ENCODE measurements around the gene SLC38A8. TPM values are rescaled to one million over a fixed set of nuclear protein-coding genes. Genes with fewer than 3 reads are reported as not detected.

Gene SLC38A8
- total RNA-seq, 2 experiments from 2014 or later: not detected

DNA sequence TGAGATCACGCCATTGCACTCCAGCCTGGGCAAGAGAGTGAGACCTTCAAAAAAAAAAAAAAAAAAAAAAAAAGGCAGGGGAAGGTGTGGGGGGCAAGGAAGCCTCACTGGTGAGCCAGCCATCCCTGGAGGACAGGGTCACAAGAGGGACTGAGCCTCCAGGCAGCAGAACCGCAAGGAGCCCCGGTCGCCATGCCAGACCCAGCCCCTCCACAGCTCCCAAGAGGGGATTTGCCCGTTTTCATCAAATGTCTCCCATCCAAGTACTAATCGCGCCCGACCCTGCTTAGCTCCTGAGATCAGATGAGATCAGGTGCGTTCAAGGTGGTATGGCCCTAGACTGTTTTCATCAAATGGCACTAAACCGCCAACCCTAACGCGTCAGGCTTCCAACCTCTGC, 2.9 kb downstream of the SLC38A8 start:
- no peak overlapping the region for H3K27ac ChIP-seq (ENCODE audit: low read depth in 1 of 2, low read length in 2 of 2)
- H3K27ac Mint-ChIP-seq: no peak overlapping the region
- no peak overlapping the region for H3K4me3 ChIP-seq (ENCODE audit: low read length)
- TF ChIP-seq, protein P1, sequence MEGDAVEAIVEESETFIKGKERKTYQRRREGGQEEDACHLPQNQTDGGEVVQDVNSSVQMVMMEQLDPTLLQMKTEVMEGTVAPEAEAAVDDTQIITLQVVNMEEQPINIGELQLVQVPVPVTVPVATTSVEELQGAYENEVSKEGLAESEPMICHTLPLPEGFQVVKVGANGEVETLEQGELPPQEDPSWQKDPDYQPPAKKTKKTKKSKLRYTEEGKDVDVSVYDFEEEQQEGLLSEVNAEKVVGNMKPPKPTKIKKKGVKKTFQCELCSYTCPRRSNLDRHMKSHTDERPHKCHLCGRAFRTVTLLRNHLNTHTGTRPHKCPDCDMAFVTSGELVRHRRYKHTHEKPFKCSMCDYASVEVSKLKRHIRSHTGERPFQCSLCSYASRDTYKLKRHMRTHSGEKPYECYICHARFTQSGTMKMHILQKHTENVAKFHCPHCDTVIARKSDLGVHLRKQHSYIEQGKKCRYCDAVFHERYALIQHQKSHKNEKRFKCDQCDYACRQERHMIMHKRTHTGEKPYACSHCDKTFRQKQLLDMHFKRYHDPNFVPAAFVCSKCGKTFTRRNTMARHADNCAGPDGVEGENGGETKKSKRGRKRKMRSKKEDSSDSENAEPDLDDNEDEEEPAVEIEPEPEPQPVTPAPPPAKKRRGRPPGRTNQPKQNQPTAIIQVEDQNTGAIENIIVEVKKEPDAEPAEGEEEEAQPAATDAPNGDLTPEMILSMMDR (IDR thresholded peaks at IDR 0.05): no peak
- H3K9me3 ChIP-seq (ENCODE audit: control insufficient read depth in 1 of 2, insufficient read depth in 1 of 2, low read length in 2 of 2): peaks cover 0 to 13% of the 10 kb centered on the region in 2 experiments
- DNase-seq (no peak), ATAC-seq (ENCODE audit: poor library complexity) (no peak)
- intact Hi-C loops (cut with DNase I, micrococcal nuclease): no loop called here
- CTCF ChIA-PET: no interaction called here
- POLR2A ChIA-PET: no interaction called here
- H3K36me3 ChIP-seq (ENCODE audit: insufficient read depth, low read length): no peaks in the 10 kb centered on the region
- H3K27me3 Mint-ChIP-seq: peaks cover 19% of the 10 kb centered on the region
- H3K4me1 Mint-ChIP-seq (ENCODE audit: low read depth): no peaks in the 10 kb centered on the region
- H3K4me1 ChIP-seq (ENCODE audit: insufficient read depth, low read length): no peaks in the 10 kb centered on the region
- no peak overlapping the region for H3K4me3 Mint-ChIP-seq
- peaks cover 5 to 6% of the 10 kb centered on the region in 2 experiments for H3K27me3 ChIP-seq (ENCODE audit: control insufficient read depth in 1 of 2, insufficient read depth in 2 of 2, low read length in 2 of 2)
- no peaks in the 10 kb centered on the region for H3K36me3 Mint-ChIP-seq (ENCODE audit: low read depth)
- H3K9me3 Mint-ChIP-seq: no peaks in the 10 kb centered on the region

DNA sequence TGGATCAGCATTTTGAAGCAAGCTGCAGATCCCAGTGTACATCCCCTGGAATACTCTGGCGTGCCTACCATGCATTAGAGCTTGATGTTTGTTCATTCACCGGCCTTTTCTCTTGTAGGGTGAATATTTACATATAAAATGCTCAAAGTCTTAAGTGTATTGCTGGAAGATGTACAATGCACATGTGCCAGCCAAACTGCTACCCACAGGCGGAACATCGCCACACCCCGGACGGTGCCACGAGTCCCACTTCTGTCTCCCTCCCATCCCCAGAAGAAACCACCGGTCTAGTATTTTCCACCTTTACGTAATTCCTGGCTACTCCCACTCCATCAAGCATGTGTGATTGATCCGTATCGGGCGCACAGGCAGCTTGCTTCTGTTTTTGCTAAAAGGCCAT, 4.1 kb downstream of the SLC38A8 start:
- H3K4me1 Mint-ChIP-seq (ENCODE audit: low read depth): no peaks in the 10 kb centered on the region
- CTCF ChIA-PET: no interaction called here

DNA sequence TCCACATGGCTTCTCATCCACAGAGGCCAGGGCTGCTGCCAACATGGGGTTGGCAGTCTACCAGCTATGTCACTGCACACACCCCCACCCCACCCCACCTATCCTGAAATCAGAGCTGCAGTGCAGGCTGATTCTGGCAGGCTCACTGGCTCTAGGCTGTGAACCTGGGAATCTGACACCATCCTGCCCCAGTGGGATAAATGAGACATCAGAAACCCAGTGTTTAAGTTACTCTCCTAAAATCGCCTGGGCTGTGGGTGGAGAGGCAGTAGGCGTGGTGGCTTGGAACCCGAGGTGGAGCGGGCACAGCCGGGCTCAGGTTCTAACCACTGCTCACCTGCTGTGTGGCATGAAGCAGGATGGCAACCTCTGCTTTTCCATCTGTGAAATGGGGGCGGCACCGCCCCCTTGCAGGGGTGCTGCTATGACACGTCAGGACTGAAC, 5.6 kb downstream of the SLC38A8 start:
- intact Hi-C loops (cut with DNase I, micrococcal nuclease): no loop called here
- Mint-ChIP-seq H3K27ac (no peak overlapping the region), H3K4me3 (no peak overlapping the region), H3K4me1 (ENCODE audit: low read depth) (no peaks in the 10 kb centered on the region), H3K9me3 (no peaks in the 10 kb centered on the region), H3K27me3 (peaks cover 5% of the 10 kb centered on the region), H3K36me3 (ENCODE audit: low read depth) (no peaks in the 10 kb centered on the region)
- peaks cover 0 to 18% of the 10 kb centered on the region in 2 experiments for H3K9me3 ChIP-seq (ENCODE audit: control insufficient read depth in 1 of 2, insufficient read depth in 1 of 2, low read length in 2 of 2)
- DNase-seq: no peak
- no peaks in the 10 kb centered on the region for H3K27me3 ChIP-seq (ENCODE audit: control insufficient read depth in 1 of 2, insufficient read depth in 2 of 2, low read length in 2 of 2)
- no peaks in the 10 kb centered on the region for H3K4me1 ChIP-seq (ENCODE audit: insufficient read depth, low read length)
- no peak overlapping the region for H3K27ac ChIP-seq (ENCODE audit: low read depth in 1 of 2, low read length in 2 of 2)
- ChIA-PET CTCF (no interaction called here), POLR2A (no interaction called here)
- TF ChIP-seq, protein P1 (IDR thresholded peaks at IDR 0.05): no peak
- H3K36me3 ChIP-seq (ENCODE audit: insufficient read depth, low read length): no peaks in the 10 kb centered on the region
- ATAC-seq (ENCODE audit: poor library complexity): no peak
- H3K4me3 ChIP-seq (ENCODE audit: low read length): no peak overlapping the region

More for the DNA sequence above, 4.1 kb downstream of the SLC38A8 start:
- no peak overlapping the region for H3K4me3 ChIP-seq (ENCODE audit: low read length)
- no peak overlapping the region for H3K27ac Mint-ChIP-seq
- H3K27me3 Mint-ChIP-seq: peaks cover 13% of the 10 kb centered on the region
- POLR2A ChIA-PET: no interaction called here
- H3K36me3 ChIP-seq (ENCODE audit: insufficient read depth, low read length): no peaks in the 10 kb centered on the region
- intact Hi-C loops (cut with DNase I, micrococcal nuclease): no loop called here
- no peak overlapping the region for H3K4me3 Mint-ChIP-seq
- no peak for DNase-seq
- no peaks in the 10 kb centered on the region for H3K9me3 Mint-ChIP-seq
- TF ChIP-seq, protein P1 (IDR thresholded peaks at IDR 0.05): no peak
- H3K4me1 ChIP-seq (ENCODE audit: insufficient read depth, low read length): no peaks in the 10 kb centered on the region
- peaks cover 0 to 18% of the 10 kb centered on the region in 2 experiments for H3K9me3 ChIP-seq (ENCODE audit: control insufficient read depth in 1 of 2, insufficient read depth in 1 of 2, low read length in 2 of 2)
- no peak for ATAC-seq (ENCODE audit: poor library complexity)
- no peaks in the 10 kb centered on the region for H3K36me3 Mint-ChIP-seq (ENCODE audit: low read depth)
- no peak overlapping the region for H3K27ac ChIP-seq (ENCODE audit: low read depth in 1 of 2, low read length in 2 of 2)
- H3K27me3 ChIP-seq (ENCODE audit: control insufficient read depth in 1 of 2, insufficient read depth in 2 of 2, low read length in 2 of 2): peaks cover 0 to 3% of the 10 kb centered on the region in 2 experiments

Data from CD4-positive, alpha-beta T cell (primary cell).